Osteoblast (primary cell): ENCODE measurements around the gene NUAK2. TPM values are rescaled to one million over a fixed set of nuclear protein-coding genes. Genes with fewer than 3 reads are reported as not detected.
A peak's percentile ranks its signal among the peaks of the same experiment; 100 is the strongest.

Experiments used
- DNase-seq: peaks from one replicate; pipeline ENCODE4 v3.0.0; 2011; ENCODE audit warnings: low spot score, mixed read lengths; ENCODE audit not compliant: insufficient read length; ENCODE audit errors: missing footprints
- H2AFZ ChIP-seq: 2 replicates; pipeline ENCODE4 v1.6.0; 2011; ENCODE audit warnings: mild to moderate bottlenecking, low read length
- H3K27ac ChIP-seq: 2 replicates; pipeline ENCODE4 v1.5.1; 2011; ENCODE audit warnings: mild to moderate bottlenecking, low read depth, low read length, moderate library complexity
- H3K27me3 ChIP-seq: 2 replicates; pipeline ENCODE4 v1.6.0; 2012; ENCODE audit warnings: mild to moderate bottlenecking, control low read depth, inconsistent platforms, low read length, moderate library complexity; ENCODE audit not compliant: insufficient read depth
- H3K36me3 ChIP-seq: 2 replicates; pipeline ENCODE4 v1.5.1; 2011; ENCODE audit warnings: mild to moderate bottlenecking, low read length, control low read depth, moderate library complexity; ENCODE audit not compliant: insufficient read depth
- H3K4me1 ChIP-seq: 2 replicates; pipeline ENCODE4 v1.5.1; 2011; ENCODE audit warnings: mild to moderate bottlenecking, low read length, control low read depth, moderate library complexity; ENCODE audit not compliant: insufficient read depth
- H3K4me2 ChIP-seq: 2 replicates; pipeline ENCODE4 v1.6.0; 2011; ENCODE audit warnings: mild to moderate bottlenecking, low read length; ENCODE audit not compliant: insufficient read depth
- H3K4me3 ChIP-seq: fragments of 200-600 bp; sonication (generic); 3 replicates; pipeline ENCODE4 v1.5.1; 2012; ENCODE audit warnings: mild to moderate bottlenecking, low read length, inconsistent platforms; ENCODE audit not compliant: insufficient read depth
- H3K79me2 ChIP-seq: 2 replicates; pipeline ENCODE4 v1.6.0; 2012; ENCODE audit warnings: mild to moderate bottlenecking, low read length, control low read depth, inconsistent platforms; ENCODE audit not compliant: insufficient read depth
- H3K9me3 ChIP-seq: 2 replicates; pipeline ENCODE4 v1.5.1; 2011; ENCODE audit warnings: low read depth, low read length, control low read depth
- H4K20me1 ChIP-seq: 2 replicates; pipeline ENCODE4 v1.6.0; 2012; ENCODE audit warnings: mild to moderate bottlenecking, low read length, control low read depth; ENCODE audit not compliant: insufficient read depth
- CTCF ChIP-seq: IDR thresholded peaks from 2 replicates; pipeline ENCODE4 v1.5.1; 2011; ENCODE audit warnings: mild to moderate bottlenecking, low read depth, low read length, moderate library complexity; ENCODE audit errors: extremely low read depth
- total RNA-seq: library from RNA; depleted of rRNA; stranded (reverse); fragments of >200 nt; gene quantifications from 2 replicates; pipeline ENCODE4 v1.2.3, GENCODE V29; 2012

NUAK2 gene
- total RNA-seq, 1 donor: 3.6 TPM

GRCh38 chr1:205263580-205264190 lies 57.9 kb downstream of the NUAK2 start:
- Histone ChIP-seq H2AFZ (no peak overlapping the region), H3K4me3 (no peak overlapping the region), H3K36me3 (no peaks in the 10 kb centered on the region), H3K4me2 (no peak overlapping the region), H3K27ac (no peak overlapping the region), H3K27me3 (no peaks in the 10 kb centered on the region), H3K4me1 (peaks cover 32% of the 10 kb centered on the region), H3K9me3 (no peaks in the 10 kb centered on the region), H3K79me2 (no peaks in the 10 kb centered on the region), H4K20me1 (no peaks in the 10 kb centered on the region)
- no peak for TF ChIP-seq CTCF
- DNase-seq: peak; percentile 84

GRCh38 chr1:205262731-205263171 lies 58.8 kb downstream of the NUAK2 start:
- Histone ChIP-seq H3K4me2 (no peak overlapping the region), H2AFZ (no peak overlapping the region)
- DNase-seq: peak; percentile 76

GRCh38 chr1:205261946-205262691 lies 59.4 kb downstream of the NUAK2 start:
- no peaks in the 10 kb centered on the region for H3K27me3 ChIP-seq
- H3K9me3 ChIP-seq: no peaks in the 10 kb centered on the region
- H2AFZ ChIP-seq: peak overlapping the region; percentile 59
- TF ChIP-seq CTCF: no peak
- H3K4me3 ChIP-seq: no peak overlapping the region
- no peak overlapping the region for H3K4me2 ChIP-seq
- peaks cover 34% of the 10 kb centered on the region for H3K4me1 ChIP-seq
- H4K20me1 ChIP-seq: no peaks in the 10 kb centered on the region
- H3K36me3 ChIP-seq: no peaks in the 10 kb centered on the region
- no peaks in the 10 kb centered on the region for H3K79me2 ChIP-seq
- peak overlapping the region; percentile 10 for H3K27ac ChIP-seq
- DNase-seq: peak; percentile 91

More at GRCh38 chr1:205262731-205263171, 58.8 kb downstream of the NUAK2 start:
- Histone ChIP-seq H3K36me3 (no peaks in the 10 kb centered on the region), H3K27ac (no peak overlapping the region), H3K4me1 (peaks cover 39% of the 10 kb centered on the region), H3K4me3 (no peak overlapping the region), H3K79me2 (no peaks in the 10 kb centered on the region), H3K9me3 (no peaks in the 10 kb centered on the region), H4K20me1 (no peaks in the 10 kb centered on the region), H3K27me3 (no peaks in the 10 kb centered on the region)
- no peak for TF ChIP-seq CTCF
